Endothelial cell (in vitro differentiated cells): Measurements from ENCODE around the gene HACE1. TPM values are rescaled to one million over a fixed set of nuclear protein-coding genes. Genes with fewer than 3 reads are reported as not detected.
"Not testable (repeated sequence)": the region's sequence is repeated elsewhere in the genome, so short reads cannot be mapped to it uniquely, and the experiment has no call there.

Experiments
- DNase-seq: peaks from one replicate; pipeline ENCODE4 v3.0.0; 2021; ENCODE audit warnings: low spot score
- H3K27ac Mint-ChIP-seq: one replicate; pipeline ENCODE4 v1.8.0; 2021; ENCODE audit warnings: mixed read lengths, inconsistent platforms; ENCODE audit not compliant: unreplicated experiment
- H3K27me3 Mint-ChIP-seq: one replicate; pipeline ENCODE4 v1.8.0; 2021; ENCODE audit warnings: mild to moderate bottlenecking, moderate library complexity, mixed read lengths, inconsistent platforms; ENCODE audit not compliant: unreplicated experiment
- H3K36me3 Mint-ChIP-seq: one replicate; pipeline ENCODE4 v1.8.0; 2021; ENCODE audit warnings: mild to moderate bottlenecking, low read depth, mixed read lengths, inconsistent platforms; ENCODE audit not compliant: unreplicated experiment
- H3K4me1 Mint-ChIP-seq: one replicate; pipeline ENCODE4 v1.8.0; 2021; ENCODE audit warnings: mild to moderate bottlenecking, mixed read lengths, inconsistent platforms; ENCODE audit not compliant: unreplicated experiment
- H3K4me3 Mint-ChIP-seq: one replicate; pipeline ENCODE4 v1.8.0; 2021; ENCODE audit warnings: mild to moderate bottlenecking, mixed read lengths, inconsistent platforms; ENCODE audit not compliant: unreplicated experiment
- H3K9me3 Mint-ChIP-seq: one replicate; pipeline ENCODE4 v1.8.0; 2021; ENCODE audit warnings: mixed read lengths, inconsistent platforms; ENCODE audit not compliant: unreplicated experiment
- CTCF ChIP-seq: fragments of 200-600 bp; sonication (generic); IDR thresholded peaks from one replicate; pipeline ENCODE4 v1.5.0; 2021; ENCODE audit warnings: antibody characterized with exemption; ENCODE audit not compliant: unreplicated experiment
- total RNA-seq: library from RNA; stranded (reverse); fragmentation: NEBNext Ultra II Directional; extraction: Animal tissue kit (Norgen Biotek cat#: 25700); gene quantifications from one replicate; pipeline ENCODE4 v1.2.1, GENCODE V29; 2021; ENCODE audit not compliant: unreplicated experiment

Gene HACE1
- total RNA-seq, 1 donor from 2014 or later = 23.0 TPM

DNA sequence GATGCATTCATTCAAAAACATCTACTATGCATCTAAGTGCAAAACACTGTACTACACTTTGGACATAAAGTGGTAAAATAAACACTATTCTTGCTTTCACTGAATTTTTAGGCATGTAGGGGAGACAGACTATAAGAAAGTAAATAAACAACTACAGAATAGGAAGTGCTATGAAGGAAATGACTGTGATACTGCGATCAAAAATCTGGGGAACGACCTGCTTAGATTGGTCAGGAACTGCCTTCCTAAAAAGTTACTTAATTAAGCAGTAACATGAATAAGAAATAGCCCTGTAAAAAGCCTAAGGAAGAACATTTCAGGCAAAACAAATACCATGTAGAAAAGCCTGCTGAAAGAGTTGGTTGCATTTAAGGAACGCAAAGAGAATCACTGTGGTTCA, 50.6 kb downstream of the HACE1 start:
- Mint-ChIP-seq H3K36me3 (peaks cover 23% of the 10 kb centered on the region), H3K4me3 (no peak overlapping the region), H3K4me1 (peaks cover 2% of the 10 kb centered on the region), H3K27me3 (peaks cover 2% of the 10 kb centered on the region), H3K9me3 (no peaks in the 10 kb centered on the region), H3K27ac (no peak overlapping the region)
- DNase-seq = no peak
- TF ChIP-seq CTCF = no peak

GRCh38 chr6:104805335-104805734, 54.4 kb downstream of the HACE1 start:
- H3K9me3 Mint-ChIP-seq, H3K4me3 Mint-ChIP-seq, DNase-seq, H3K27me3 Mint-ChIP-seq, H3K4me1 Mint-ChIP-seq, H3K27ac Mint-ChIP-seq: not testable (repeated sequence)
- peaks cover 36% of the 10 kb centered on the region for H3K36me3 Mint-ChIP-seq

DNA sequence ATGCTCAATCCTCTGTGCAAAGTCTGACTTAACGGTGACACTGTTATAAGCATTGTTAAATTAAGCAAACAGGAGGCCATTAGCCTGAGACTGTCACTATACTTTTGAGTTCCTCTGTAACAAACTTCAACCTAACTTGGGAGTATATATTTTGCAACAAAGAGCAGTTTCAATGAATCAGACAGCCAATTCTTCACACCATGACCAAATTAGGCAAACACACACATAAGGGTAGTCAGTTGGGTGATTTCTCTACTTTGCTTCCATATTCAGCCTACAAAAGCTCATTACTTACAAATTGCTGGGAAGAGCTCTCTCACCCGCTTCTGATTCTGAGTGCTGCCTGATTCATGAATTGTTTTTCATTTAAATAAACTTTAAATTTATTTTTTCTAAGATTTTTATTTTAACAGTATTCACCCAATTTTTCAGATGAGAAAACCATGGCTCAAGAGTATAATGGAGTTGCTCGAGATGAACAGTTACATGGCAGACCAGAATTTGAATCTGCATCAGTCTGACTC, 60.5 kb downstream of the HACE1 start:
- H3K36me3 Mint-ChIP-seq = peaks cover 21% of the 10 kb centered on the region
- no peak overlapping the region for H3K27ac Mint-ChIP-seq

GRCh38 chr6:104796031-104796785, 63.5 kb downstream of the HACE1 start:
- Mint-ChIP-seq H3K4me3 (no peak overlapping the region), H3K36me3 (peaks cover 5% of the 10 kb centered on the region), H3K27ac (no peak overlapping the region), H3K4me1 (no peaks in the 10 kb centered on the region), H3K9me3 (no peaks in the 10 kb centered on the region), H3K27me3 (no peaks in the 10 kb centered on the region)
- DNase-seq = no peak
- TF ChIP-seq CTCF = no peak

More for the DNA sequence above, 60.5 kb downstream of the HACE1 start:
- no peaks in the 10 kb centered on the region for H3K4me1 Mint-ChIP-seq
- H3K4me3 Mint-ChIP-seq = no peak overlapping the region
- no peaks in the 10 kb centered on the region for H3K9me3 Mint-ChIP-seq
- no peak for DNase-seq
- TF ChIP-seq CTCF = no peak
- peaks cover 6% of the 10 kb centered on the region for H3K27me3 Mint-ChIP-seq

DNA sequence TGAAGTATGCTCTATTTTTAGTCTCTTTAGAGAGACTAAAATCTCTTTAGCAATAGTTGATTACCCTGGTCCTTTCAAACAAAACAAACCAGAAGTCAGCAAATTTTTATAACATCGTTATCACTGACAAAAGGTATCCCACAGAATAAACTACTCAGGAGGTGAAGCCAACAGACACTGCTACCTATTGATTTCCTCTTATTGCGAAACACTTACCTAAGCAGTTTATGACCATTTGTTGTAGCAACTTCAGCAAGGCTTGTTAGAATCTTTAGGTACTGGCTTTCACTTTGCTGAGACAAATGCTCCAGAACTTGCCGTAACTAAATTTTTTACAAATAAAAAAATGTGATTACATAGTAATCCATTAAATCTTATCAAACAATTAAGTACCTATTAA, 64.4 kb downstream of the HACE1 start:
- Mint-ChIP-seq H3K4me3 (no peak overlapping the region), H3K9me3 (no peaks in the 10 kb centered on the region), H3K36me3 (no peaks in the 10 kb centered on the region), H3K27me3 (no peaks in the 10 kb centered on the region), H3K27ac (no peak overlapping the region), H3K4me1 (no peaks in the 10 kb centered on the region)
- no peak for TF ChIP-seq CTCF
- DNase-seq = no peak
